DMS 273 treated with DMSO at 0.1 percent for 48 hours (cell line): ENCODE results near the gene CFDP1.

Source experiments
- DNase-seq: peaks from one replicate; lab custom pipeline; 2025; lab: John Stamatoyannopoulos, UW

Gene CFDP1

DNA sequence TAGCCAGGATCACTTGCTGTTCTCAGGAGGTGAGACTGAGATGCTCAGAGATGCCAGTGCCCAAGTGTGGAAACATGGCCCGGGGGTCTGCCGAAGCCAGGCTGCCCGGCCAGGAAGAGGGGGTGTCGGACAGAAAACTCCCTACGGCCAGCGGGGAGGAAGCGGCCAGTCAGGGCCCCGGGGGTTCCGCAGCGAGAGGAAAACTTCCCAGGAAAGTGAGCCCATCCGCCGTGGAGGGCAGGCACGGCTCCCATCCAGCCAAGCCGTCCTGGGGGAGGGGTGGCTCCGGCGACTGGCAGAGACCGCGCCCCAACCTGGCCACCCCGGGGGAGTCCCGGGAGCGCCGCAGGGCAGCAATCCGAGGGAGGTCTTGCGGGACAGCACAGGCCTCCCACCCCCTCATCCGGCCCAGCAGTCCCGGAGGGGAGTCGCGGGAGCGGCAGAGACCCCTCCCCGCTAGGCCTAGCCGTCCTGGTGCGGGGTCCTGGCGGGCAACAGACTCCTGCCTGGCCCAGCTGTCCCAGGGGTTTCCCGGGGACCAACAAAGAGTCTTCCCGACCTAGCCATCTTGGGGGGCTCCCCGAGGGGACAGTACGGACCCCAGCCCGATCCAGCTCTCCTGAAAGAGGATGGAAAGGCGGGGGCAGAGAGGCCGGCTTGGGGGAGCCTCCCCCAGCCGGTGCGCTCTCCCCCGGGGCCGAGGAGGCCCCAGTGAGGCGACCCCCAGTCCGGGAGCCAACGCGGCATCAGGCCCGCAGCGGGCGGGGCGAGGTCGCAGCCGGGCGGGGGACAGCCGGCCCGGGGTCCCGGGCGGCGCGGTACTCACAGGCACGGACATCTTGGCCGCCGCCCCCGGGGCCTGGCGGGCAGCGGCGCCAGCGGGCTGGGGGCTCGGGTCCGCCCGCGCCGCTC lies 168.0 kb downstream of the CFDP1 start:
- DNase-seq = no peak

DNA sequence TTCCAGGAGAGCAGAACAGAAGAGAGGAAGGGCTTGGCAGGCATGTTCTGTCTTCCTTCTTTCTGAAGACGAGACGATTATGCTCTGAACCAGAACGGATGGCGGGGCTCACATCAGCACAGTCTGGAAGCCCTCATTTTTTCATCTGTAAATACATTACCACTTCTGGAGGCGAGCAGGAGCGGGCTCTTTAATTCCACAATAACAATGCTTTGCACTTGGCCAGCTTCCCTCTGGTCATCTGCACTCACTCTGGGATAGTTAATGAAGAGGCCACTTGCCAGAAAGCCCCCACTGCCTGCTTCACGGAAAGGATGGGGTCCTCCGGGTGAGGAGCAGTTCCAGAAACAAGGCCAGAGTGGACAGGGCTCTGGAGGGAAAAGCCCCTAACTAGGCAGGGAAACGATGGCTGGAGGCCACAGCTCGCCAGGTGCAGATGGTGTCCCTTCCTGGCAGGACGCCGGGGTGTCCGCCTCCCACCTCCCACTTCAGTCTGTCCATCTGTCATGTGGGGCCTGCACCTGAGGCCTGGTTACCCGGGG lies 168.8 kb downstream of the CFDP1 start:
- peak; percentile 52 for DNase-seq

DNA sequence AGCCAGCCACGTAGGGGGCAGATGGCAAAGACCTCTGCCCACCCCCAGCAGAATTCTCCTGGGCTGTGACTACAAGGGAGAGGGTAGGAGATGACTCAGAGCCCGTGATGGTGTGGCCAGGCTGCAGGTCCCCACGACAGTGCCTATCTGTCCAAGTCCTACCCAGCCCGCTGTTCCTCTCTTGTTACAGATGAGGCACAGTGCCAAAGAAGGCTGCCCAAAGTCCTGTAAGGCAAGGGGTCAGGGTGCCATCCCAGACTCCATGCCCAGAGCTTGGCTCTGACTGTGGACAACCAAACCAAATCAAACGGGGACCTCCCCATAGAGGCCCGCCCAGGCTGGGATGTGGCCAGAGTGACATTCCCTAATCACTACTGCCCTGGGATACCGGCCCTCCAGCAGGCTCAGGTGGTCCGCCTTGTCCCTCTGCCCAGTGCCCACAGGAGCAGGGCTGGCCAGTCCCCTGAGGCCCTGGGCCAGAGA lies 169.3 kb downstream of the CFDP1 start:
- DNase-seq = peak; percentile 62

DNA sequence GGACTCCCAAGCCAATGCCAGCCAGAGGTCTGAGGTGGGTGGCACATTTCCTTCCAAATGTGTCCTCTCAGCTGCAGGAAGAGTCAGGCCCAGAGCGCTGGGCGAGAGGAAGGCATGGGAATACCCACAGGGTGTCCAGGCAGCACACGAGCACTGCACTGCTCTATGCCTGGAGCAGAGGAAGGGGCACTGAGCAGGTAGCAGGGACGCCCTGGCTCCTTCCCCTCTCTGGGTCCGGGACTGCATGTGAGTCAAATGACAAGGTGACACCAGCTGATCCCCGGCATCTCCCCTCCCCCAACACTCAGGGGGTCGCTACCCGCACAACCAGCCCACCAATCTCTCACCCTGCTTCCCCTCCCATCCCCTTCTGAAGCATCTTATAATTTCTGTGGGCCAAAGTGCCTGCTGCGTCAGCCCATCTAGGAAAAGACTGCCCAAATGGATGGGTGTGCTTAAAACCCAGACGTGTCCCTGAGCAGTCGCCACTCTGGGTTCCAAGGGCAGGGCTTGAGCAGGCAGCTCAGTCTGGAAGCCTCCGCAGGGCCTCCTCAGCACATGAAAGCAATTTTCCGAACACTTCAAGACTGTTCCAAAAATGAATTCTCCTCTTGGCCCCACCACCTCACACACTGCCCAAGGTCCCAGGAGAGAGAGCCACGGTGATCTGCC lies 169.9 kb downstream of the CFDP1 start:
- DNase-seq = no peak

DNA sequence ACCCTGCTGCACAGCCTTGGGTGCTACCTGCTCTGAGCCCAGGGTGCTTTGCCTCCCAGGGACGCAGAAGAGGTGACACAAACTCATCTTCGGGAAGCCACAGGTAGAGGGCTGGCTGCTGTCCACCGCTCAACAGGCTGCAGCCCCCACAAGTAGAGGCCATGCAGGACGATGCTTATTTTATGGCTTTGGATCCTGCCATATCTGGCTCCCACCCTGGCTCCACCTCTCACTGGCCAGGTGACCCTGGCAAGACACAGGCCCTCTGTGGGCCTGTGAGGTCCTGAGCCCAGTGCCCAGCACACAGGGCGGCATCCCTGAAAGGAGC lies 170.5 kb downstream of the CFDP1 start:
- DNase-seq = no peak

DNA sequence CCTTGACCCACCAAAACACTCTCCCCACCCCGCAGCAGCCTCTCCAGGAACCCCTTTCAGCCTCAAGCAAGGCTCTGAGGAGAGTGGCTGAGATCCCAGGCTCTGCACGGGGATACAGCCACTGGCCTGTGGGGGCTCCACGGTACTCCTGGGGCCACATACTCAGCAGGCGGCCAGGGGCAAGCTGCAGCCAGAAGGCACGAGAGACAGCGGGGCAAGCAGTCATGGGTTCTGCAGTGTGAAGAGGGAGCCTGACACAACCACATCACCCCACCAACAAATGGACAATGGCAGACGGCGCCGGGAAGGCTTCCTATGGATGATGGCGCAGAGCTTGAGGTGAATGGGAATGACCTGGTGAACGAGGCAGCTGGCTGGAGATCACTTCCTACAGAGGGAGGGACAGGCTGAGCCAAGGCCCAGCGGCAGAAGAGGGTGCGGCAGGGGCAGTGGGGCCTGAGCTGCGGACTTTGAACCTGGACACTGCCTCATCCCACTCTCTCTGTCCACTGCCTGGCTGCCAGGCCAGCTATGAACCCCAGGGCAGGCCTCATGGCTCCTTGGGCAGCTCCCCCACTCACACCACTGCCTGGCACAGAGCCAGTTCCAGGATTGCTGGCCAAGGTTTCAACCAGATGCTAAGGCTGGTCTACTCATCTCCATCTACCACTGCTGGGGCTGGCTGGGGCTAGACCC lies 171.1 kb downstream of the CFDP1 start:
- no peak for DNase-seq

DNA sequence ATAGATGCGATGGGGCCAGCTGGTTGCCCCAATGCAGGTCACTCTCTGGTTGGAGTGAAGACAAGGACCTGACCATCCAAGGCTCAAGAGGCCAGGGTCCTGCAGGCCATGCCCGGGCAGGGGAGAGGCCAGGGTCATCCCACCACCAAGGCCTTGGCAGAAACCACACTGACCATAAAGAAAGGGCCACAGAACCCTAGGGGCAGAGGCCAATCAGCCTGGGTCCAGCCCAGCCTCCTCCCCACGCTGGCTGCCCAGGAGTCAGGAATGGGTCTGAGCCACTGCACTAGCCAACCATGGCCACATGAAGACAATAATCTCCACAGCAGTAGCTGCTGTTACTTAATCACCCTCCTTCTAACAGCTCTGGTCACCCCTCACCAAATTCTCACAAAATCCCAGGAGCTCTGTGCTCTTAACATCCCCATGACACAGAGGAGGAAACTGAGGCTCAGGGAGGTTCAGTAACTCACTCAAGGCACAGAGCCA lies 171.7 kb downstream of the CFDP1 start:
- DNase-seq = no peak

DNA sequence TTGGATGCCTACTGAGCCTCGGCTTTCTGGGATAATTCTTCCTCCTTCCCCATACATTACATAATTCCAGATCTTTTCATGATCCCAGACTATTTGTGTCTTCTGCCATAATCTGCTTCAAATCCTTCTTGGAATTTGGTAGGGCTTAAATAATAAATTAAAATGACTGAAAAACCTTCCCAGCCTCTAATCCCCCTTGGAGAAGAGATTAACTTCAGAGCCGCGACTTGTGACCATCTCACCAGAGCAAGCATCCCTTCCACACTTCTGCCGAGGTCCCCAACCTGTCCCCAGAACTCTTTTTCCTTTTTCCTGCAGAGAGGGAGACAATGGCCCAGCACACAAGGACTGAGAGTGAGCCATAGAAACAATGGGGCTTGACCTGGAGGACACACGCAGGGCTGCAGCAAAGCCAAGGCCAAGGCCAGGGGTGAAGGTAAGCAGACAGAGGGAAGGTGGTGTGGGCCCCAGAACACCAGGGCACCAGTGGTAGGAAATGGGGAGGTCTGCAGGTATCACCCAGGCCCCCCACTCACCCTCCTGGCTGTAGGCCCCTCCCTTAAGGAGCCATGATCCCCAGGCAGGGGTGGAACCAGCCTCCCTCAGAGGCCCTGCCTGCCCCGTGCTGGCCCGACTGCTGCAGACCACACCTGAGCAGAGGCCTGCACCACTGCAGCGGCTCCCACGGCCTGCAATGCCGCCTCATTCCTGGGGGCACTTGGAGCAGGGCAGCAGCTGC lies 172.3 kb downstream of the CFDP1 start:
- no peak for DNase-seq

DNA sequence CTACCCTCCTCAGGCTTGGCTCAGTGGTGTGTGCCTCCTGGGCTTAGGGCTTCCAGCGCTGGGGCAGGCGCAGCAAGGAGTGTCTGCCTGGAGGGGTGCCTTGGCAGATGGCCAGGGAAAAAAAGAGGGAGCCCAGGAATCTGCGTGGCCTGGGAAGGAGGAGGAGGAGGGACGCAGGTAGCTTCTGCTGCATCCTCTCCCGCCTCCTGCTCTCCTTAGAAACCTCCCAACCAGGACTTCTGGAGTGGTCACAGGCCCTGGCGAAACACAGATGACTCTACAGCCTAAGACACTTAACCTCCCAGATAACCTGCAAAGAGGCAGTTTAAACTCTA lies 174.5 kb downstream of the CFDP1 start:
- DNase-seq = no peak

DNA sequence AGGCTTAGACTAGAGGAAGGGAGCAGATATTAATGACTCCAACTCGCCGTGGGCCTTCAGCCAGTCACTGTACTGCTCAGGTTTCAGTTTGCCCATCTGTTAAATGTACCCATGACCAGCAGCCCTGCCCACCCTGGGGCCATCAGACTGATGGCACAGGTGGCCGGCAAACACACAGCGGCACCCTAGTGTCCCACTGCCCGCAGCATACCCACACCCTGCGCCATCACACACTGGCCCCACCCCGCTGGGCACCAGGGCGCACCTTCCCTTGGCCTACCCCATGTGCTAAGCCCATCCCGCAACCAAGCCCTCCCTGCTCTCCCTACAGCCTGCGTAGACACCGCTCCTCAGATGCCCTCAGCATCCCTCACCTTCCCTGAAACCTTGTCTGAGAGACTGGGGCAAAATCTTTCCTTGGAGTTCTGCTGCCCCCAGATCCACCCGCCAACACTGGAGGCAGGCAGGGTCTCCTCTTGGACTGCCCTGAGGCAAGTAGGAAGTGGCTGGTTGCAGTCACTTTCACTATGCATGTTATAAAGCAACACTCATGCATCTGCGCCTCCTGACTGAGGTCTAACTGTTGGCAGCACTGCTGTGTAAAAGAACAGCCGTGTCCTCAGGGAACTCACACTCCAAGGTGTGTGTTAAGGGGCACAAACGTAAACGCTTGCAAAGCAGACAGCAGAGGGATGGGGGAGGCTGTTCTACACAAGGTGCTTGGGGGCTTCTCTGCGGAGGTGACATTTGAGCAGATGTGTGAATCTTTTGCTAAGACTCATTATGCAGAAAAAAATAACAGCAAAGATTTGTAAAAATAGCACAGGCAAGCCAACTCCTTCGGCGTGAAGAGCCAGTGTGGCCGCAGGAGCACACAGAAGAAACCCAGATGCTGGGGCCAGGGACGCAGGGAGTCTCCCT lies 175.2 kb downstream of the CFDP1 start:
- DNase-seq = peak; percentile 32

DNA sequence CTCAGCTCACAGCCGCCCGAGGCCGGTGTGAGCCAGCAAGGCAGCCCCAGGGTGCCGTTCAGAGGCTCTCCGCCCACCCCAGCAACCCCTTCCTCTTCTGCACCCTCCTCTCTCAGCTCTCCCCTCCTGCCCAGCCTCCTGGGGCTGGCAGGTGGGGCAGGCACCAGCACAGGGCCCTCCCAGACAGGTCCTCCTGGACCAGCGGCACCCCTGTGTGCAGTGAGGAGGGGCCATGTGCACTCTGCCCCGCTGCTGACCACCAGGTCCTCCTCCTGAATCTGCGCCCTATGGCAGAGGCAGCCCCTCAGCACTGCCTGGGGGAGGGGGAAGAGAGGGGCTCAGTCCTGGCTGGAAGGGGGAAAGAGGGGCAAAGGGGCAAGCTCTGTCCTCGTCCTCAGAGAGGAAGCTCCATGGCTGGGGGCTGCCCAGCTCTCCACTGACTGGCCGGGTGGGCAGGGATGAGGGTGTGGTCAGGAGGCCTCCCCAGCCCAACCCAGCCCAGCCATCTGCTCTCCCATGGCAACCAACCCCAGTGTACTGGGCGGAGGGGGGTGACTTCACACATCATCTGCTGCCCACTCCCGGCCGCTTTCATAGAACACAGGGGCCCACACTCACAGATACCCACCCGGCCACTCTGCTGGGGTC lies 176.5 kb downstream of the CFDP1 start:
- peak; percentile 56 for DNase-seq

DNA sequence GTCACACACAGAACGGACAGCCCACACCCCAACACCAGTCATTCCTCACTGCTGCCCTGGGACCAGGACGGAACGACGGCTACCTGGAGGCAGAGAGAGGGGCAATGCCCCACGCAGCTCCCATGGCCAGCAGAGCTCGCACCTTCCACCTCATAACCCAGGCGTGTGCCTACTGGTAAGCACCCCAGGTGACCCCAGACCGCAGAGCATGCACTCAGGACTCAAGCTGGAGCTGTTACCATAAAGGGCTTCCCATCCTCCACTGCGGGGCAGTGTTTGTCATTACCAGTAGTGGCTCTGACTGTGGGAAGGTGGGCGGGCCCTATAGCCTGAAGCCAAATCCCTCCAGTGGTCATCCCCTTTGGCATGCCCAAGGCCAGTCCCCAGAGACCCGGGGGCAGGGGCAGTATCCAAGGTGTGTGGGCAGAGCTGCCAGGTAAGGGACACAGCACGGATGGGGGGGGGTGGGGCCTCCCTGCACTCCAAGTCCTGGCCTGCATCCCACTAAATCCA lies 177.2 kb downstream of the CFDP1 start:
- no peak for DNase-seq

DNA sequence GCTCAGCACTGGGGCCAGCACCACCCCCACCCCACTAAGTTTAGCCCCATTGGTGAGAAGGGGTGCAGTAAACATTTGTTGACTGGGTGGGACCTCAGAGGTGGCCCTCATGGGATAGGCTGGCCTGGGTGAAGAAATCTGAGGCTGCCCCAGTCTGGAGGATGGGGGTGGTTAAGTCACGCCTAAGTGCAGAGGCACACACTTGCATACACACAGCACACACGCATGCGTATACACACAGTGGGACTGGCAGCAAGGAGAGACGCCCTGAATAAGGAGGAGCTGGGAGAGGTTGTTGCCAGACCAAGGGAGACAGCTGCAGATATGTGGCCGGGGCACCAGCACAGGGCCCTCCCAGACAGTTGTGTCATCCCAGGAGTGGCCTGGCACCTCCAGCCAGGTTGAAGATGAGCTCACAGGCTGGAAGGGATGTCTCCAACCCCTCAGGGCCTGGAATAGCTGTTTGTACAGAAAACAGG lies 178.9 kb downstream of the CFDP1 start:
- no peak for DNase-seq

DNA sequence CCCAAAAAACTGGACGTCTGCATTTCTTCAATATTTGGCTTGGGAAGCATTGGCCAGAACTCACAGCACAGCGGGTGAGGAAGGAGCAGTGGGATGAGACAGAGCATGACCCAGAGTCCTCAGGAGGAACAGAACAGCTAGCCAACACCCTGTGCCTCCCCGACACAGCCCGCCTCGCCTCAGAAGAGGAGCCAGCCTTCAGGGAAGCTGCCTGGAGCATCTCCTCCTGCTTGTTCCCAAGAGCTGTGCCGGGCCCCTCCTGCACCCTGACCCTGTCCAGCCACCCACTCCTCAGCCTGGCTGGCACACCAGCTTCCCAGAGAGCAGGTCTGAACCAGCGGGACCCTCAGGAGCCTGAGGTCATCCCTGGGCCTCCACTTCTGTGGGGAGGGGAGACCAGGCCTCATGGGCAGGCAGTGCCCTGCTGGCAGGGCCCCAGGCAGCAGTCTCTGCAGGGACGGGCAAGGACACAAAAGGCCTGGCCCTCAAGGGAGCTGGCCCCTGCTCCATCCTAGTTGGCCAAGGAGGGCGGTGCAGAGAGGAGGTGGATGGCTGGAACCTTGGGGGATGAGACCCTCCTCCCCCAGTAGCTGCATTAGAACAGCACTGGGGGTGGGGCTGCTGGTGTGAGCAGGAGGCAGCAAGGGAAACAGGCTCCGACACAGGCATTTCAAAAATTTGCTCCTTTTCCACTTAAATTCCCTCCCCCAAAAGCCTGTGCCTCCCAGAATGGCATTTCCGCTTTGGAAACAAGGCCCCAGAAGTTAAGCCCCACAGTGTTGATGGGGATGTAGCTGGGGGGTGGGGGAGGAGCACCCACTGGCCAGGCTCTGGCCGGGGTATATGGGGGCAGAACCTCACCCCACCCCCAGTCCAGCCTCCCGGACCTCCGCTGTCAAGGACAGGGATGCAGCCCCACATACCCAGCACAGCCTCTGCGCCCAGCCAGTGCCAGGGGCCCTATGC lies 180.1 kb downstream of the CFDP1 start:
- no peak for DNase-seq

DNA sequence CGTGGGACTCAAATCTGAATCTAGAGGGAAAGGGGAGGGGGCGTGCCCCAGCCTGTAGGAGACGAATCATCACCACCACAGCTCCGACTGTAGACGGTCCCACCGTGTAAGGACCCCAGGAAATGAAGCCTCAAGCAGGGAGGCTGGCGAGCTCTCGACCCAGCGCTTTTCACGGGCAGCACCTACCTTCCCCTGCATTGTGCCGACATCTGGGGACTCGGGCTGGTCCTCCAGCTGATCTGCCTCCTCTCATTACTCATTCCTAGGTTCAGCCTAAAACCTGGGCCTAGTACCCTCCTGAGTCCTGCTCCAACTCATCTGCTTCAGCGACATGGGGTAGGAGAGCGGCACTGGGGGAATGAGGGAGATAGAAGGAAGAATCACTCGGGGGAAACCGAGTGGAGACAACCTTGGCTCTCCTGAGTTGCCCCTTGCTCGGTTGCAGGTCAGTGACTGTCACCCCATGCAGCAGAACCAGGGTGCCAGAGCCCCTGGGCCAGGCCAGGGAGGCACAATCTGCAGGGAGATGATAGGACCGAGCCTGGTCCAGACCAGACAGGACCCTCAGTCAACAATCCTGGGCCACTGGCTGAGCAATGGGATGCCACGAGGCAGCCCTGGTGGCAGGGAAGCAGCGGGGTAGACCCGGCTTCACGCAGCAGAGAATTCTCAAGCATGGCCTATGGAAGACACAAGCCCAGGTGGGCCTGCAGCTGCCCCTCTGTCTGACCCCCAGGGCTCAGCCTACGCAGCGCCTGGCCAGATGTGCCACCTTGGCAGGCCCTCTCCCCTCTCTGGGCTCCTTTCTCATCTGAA lies 181.0 kb downstream of the CFDP1 start:
- DNase-seq = no peak

DNA sequence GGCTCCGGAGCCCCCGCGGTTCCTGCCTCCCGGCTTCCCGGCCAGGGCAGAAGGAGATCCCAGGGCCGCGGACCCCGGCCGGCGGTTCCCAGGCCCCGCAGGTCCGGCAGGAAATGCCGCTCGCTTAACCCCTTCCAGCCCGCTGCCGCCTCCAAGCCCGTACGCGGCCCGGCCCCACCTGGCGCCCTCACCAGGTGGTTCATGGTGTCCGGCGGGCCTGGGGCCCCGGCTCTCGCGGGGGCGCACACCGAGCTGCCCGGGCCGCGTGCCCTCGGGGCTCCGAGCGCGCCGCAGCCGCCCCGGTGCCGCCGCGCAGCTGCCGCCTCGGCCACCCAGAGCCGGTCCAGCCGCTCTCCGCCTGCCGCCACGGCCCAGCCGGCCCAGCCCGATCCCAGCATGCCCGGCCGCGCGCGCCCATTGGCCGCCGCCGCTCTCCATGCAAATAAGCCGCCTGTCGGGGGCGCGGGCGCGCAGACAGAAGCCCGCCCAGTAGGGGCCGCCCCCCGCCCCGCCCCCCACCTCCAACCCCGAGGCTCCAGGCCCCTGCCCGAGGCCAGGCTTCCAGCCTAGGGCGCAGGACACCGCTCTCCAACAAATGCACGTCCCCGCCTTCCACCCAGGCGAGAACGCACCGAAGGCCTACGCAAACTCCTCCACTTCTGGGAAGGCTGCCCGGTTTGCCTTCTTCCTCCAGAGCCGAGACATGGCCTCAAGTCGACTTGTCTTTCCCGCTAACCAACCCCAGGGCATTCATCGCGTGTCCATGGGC lies 181.8 kb downstream of the CFDP1 start, which contains the start of gene BCAR1:
Gene BCAR1, minus strand, starts transcription at position 345 of the 769 bp plus-strand sequence. Its CDS starts 142 bp downstream, at position 203.
- peak; percentile 73 for DNase-seq

DNA sequence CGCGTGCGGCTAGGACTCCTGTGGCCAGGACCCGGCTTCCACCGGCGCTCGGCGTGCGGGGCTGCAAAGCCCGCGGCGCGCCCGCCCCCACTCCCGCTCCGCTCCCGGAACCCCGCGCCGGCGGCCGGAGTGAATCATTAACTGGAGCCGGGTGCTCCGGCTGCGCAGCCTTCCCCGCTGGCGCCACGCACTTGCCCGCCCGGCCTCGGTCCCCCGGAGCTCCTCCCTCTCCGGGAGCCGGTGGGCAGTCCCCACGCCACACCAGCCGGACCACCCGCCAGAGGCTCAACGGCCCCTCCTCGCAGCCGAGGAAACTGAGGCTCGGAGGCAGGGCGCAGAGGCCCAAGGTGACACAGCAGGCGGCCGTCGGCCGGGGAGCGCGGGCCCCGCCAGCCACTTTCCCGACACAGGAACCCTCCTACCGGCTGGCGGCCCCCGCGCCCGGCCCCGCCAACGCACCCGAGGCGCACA lies 182.5 kb downstream of the CFDP1 start:
- no peak for DNase-seq
